GM19025 (cell line): ENCODE measurements around the gene MYO10.
"Not testable (repeated sequence)": the region's sequence is repeated elsewhere in the genome, so short reads cannot be mapped to it uniquely, and the experiment has no call there.

Source experiments
- ATAC-seq: cut with Tn5 transposase; IDR thresholded peaks from one replicate; pipeline ENCODE4 v1.9.1; 2021; ENCODE audit warnings: mild to moderate bottlenecking, low read depth, moderate library complexity; ENCODE audit not compliant: unreplicated experiment

MYO10 gene

GRCh38 chr5:16889972-16890519 lies 46.0 kb downstream of the MYO10 start:
- ATAC-seq = no peak

- ATAC-seq = no peak
These were observed 46.7 kb downstream of the MYO10 start for GRCh38 chr5:16889203-16889971.

DNA sequence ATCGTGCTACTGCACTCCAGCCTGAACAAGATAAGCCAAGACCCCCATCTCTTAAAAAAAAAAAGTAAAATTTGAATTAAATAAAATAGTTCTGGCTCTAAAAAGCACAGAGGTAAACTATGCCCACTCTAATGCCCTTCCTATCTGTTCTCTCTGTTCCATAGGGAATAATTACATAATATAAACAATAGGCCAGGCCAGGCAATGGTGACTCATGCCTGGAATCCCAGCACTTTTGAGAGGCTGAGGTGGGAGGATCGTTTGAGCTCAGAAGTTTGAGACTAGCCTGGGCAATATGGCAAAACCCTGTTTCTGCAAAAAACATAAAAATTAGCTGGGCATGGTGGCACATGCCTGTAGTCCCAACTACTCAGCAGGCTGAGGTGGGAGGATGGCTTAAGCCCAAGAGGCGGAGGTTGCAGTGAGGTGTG lies 47.4 kb downstream of the MYO10 start:
- no peak for ATAC-seq

- ATAC-seq = no peak
These were observed 49.2 kb downstream of the MYO10 start for GRCh38 chr5:16886793-16887345.

DNA sequence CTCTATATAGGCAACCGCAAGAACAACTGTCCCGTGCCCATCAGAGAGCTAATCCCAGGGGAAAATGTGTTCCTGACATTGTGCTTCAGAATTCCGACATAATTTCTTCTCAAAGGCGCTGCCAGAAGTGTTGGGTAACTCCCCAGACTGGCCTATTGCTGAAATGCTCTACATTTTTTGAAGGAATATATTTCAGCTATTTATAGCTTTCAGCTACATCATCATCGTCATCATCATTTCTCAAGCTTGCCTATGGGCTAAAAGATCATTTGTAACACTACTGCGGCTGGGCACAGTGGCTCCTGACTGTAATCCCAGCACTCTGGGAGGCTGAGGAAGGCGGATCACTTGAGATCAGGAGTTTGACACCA lies 49.7 kb downstream of the MYO10 start:
- ATAC-seq = no peak

- no peak for ATAC-seq
These were observed 50.3 kb downstream of the MYO10 start for GRCh38 chr5:16885635-16886365.

DNA sequence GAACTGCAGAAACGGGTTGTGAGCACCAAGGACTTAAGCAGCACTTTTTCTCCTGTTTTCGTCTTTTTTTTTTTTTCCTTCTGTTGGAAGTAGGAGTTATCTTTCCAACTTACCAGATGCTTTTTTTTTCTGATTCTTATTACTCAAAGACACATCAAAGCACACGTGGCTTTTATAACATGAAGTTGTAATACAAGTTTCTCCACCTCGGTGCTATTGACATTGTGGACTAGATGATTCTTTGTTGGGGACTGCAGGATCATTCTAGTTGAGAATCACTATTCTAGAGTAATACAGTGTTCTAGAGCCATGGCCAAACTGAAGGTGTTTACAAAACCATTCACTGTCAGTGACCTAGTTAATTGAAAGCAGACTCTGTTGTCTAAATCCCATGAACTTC lies 51.5 kb downstream of the MYO10 start:
- ATAC-seq = no peak

DNA sequence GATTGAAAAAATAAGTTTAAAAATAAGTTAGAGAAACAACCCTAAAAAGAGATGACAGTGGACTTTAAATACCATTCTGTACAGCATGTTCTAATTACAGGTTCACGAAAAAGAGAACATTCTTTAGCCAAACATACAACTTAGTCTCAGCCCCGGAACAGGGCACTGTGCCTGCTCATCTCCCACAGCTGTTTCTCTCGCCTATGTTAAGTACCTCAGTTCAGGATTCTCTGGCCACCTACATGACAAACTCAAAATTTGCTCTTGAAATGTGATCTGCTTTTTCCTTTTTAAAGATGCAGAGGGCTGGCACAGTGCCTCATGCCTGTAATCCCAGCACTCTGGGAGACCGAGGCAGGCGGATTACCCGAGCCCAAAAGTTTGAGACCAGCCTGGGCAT lies 52.3 kb downstream of the MYO10 start:
- no peak for ATAC-seq

DNA sequence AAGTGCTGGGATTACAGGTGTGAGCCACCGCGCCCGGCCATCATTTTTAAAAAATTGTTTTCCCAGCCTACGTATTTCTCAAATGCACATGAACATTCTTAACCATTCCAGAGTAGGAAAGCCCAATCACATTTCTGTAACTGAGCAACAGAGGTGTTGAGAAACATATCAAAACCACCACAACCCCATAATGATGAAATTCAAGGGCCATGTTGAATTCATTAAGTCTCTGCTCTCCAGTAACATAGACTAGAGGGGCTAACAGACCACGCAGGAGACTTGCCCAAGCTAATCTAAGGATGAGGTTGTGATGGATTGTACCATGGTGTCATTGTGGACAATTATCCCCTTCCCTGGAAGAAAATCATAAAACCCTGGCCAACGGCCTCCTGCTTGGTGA lies 52.9 kb downstream of the MYO10 start:
- no peak for ATAC-seq

- no peak for ATAC-seq
These were observed 54.8 kb downstream of the MYO10 start for GRCh38 chr5:16881251-16881650.

DNA sequence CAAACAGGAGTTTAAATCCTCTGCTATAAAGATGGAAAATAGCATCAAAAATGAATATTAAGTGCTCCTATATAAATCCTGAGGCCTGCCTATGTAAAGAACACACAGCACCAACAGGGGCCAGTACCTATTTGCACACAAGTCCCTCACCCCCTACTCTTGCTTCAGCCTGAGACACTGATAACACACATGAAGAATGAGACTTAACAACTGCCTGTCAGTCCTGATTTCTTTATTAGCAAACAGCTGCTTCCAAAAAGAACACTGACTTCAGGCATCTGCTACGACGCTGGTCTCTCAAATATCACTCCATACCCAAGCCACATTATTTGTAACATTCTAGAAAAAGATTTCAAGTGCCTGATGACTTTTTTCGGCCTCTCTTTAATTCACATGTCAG lies 55.5 kb downstream of the MYO10 start:
- no peak for ATAC-seq

GRCh38 chr5:16879650-16880049 lies 56.4 kb downstream of the MYO10 start:
- ATAC-seq = no peak

DNA sequence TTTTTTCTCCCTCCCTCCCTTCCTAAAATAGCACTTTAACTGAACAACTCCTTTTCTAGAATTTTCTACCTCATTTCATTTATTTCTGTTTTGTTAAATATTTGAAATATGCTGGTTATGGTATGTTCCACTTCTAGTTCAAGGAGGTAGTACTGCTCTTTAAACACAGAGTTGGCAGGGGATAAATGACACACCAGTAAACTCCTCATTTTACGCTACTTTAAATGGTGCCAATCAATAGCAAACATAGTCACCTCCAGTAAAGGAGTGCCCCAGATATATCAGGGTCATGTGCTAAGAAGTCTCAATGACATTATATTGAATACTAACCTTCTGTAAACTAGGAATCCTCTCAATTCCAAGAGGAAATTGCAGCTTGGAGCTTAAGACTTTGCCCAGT lies 56.9 kb downstream of the MYO10 start:
- ATAC-seq = no peak

DNA sequence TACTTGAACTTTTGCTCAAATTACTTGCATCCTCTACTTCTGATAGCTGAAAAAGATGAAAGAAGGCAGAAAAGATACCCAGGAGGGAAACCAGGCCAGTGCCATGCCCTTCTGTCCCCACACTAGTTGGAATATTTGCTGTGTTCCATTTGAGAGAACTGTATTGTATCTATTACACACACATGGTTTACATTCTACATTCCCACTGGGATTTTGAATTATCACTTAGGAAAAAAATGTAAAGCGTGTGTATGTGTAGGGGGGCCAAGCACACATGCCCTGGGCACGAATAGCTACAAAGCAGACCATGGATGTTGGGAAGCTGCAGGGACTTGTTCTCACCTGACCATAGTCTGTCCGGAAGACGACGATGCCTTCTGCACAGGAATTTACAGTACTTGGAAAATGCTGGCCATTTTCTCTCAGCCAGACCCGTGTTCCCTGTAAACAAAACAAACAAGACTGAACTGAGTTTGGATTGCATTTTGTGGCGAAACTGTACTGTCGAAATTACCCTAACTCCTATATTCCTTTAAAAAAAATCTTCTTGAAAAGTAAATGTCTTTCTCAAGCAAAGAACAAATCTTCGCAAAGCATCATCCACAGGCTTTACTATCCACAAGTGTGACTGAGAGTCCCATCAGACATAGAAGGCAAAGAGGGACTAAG lies 58.7 kb downstream of the MYO10 start:
- ATAC-seq = no peak

DNA sequence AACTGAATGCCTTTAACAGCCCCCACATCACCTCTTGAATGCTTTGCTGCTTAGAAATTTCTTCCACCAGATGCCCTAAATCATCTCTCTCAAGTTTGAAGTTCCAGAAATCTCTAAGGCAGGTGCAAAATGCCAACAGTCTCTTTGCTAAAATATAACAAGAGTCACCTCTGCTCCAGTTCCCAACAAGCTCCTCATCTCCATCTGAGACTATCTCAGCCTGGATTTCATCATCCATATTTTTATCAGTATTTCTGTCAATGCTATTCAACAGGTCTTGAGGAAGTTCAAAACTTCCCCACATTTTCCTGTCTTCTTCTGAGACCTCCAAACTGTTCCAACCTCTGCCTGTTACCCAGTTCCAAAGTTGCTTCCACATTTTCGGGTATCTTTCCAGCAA lies 61.7 kb downstream of the MYO10 start:
- ATAC-seq = not testable (repeated sequence)

DNA sequence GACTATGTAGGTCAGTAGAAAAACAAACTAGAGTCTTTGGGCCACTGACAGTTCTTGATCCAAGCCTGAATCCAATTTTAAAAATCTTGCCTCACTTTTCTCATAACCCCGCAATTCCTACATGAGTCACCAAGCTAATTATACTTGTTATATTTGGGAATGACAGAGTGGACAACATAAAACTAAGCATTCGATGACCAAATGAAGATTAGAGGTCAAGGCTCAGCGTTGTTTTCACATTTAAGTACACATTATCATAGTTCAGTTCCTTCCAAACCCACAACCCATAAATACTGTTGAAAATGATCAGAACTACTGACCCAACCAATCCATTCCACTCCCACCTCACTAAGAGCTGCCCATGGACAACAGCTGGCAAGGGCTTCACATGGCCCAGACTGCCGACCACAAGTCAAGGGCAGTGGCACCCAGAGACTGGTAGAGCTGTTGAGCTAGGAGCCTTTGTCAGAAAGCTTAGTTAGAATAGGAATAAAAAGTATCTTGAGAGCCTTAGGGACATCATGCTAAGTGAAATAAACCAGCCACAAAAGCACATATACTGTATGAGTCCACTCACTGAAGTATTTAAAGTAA lies 64.2 kb downstream of the MYO10 start:
- no peak for ATAC-seq

DNA sequence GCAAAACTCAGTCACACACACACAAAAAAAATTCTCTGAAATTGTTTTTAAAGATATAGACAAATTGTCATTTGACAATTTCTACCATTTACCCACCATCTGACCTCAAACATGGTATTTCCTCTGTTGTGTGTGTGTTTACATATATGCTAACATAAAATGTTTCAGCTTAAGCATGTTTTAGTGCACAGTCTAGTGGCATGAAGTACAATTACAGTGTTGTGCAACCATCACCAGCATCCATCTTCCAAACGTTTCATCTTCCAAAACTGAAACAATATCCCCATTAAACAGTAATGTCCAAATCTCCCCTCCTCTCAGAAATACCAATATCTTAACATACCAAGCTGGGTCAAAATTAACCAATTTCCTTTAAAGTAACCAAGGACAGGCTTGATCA lies 65.2 kb downstream of the MYO10 start:
- ATAC-seq = no peak

DNA sequence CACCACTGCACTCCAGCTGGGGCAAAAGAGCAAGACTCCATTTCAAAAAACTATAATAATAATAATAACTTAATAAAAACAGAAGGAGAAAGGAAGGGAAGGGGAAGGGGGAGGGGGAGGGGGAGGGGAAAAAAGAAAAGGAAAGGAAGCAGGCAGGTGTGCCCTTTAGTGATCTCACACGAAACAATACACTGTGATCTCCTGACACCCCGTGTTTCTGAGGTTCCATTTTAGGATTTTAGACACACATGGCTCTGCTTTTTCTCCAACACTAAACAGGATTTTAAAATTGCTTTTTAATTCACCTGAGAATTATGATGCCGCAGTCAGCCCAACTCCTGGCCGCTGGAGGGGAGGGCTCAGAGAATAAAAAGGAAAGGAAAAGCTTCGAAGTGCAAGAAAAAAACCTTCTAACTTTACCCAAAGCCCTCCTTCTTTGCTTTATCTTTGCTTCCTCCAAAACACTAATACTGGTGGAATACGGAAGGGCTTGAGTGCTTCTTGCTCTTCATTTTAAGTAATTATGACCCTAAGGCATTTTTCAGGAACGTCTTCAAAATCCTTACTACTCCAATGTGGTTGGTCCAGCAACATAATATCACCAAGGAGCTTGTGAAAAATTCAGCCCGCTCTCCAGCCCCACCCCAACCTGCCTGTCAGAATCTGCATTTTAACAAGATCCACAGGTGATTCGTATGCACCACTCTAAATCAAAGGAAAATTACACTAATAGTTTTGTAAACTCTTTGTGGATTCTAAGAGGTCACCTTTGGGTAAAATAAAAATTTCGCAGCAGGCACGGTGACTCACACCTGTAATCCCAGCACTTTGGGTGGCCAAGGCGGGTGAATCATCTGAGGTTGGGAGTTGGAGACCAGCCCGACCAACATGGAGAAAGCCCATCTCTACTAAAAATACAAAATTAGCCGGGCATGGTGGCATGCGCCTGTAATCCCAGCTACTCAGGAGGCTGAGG lies 66.0 kb downstream of the MYO10 start:
- ATAC-seq = no peak

DNA sequence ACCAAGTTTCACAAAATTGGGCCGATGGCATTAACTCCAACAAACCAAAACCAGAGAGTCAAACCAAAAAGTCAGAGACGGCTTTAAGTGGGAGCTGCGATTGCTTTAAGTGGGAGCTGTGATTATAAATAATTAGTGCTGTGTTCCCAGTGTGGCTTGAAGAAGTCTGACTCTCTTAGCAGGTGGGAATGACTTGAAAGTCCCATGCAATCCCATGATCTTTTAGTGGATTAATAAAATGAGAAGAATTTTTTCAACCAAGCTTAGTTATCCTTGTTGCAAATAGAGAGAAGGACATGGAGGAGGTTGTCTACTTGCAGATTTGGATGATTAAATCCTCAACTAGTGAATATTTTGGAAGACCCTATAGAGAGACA lies 68.5 kb downstream of the MYO10 start:
- ATAC-seq = no peak
